ENCODE data around the gene AK8.

Gene AK8

GRCh38 chr9:132861666-132862065 is 16.4 kb downstream of the AK8 start:
- DNase-seq (ENCODE audit: low read depth in 1 of 2, low spot score in 1 of 2): no peak

- no peak for DNase-seq (ENCODE audit: low read depth in 1 of 2, low spot score in 1 of 2)
Observed at GRCh38 chr9:132858751-132859150, 19.3 kb downstream of the AK8 start.

- no peak for DNase-seq (ENCODE audit: low read depth in 1 of 2, low spot score in 1 of 2)
Observed at GRCh38 chr9:132857616-132858342, 20.3 kb downstream of the AK8 start.

- no peak for DNase-seq (ENCODE audit: low read depth in 1 of 2, low spot score in 1 of 2)
Observed at GRCh38 chr9:132857031-132857430, 21.1 kb downstream of the AK8 start.

- DNase-seq (ENCODE audit: low read depth in 1 of 2, low spot score in 1 of 2): no peak
Observed at GRCh38 chr9:132855904-132856303, 22.2 kb downstream of the AK8 start.

- DNase-seq (ENCODE audit: low read depth in 1 of 2, low spot score in 1 of 2): no peak
Observed at GRCh38 chr9:132854832-132855231, 23.3 kb downstream of the AK8 start.

- no peak for DNase-seq (ENCODE audit: low read depth in 1 of 2, low spot score in 1 of 2)
Observed at GRCh38 chr9:132853482-132853881, 24.6 kb downstream of the AK8 start.

GRCh38 chr9:132849185-132849706 is 28.8 kb downstream of the AK8 start:
- no peak for DNase-seq (ENCODE audit: low read depth in 1 of 2, low spot score in 1 of 2)

GRCh38 chr9:132846918-132847515 is 31.1 kb downstream of the AK8 start:
- no peak for DNase-seq (ENCODE audit: low read depth in 1 of 2, low spot score in 1 of 2)

- no peak for DNase-seq (ENCODE audit: low read depth in 1 of 2, low spot score in 1 of 2)
Observed at GRCh38 chr9:132846109-132846917, 31.8 kb downstream of the AK8 start.

- no peak for DNase-seq (ENCODE audit: low read depth in 1 of 2, low spot score in 1 of 2)
Observed at GRCh38 chr9:132842124-132843044, 35.7 kb downstream of the AK8 start.

GRCh38 chr9:132840980-132841379 is 37.1 kb downstream of the AK8 start:
- no peak for DNase-seq (ENCODE audit: low read depth in 1 of 2, low spot score in 1 of 2)

- DNase-seq (ENCODE audit: low read depth in 1 of 2, low spot score in 1 of 2): no peak
Observed at GRCh38 chr9:132838291-132838690, 39.8 kb downstream of the AK8 start.

- no peak for DNase-seq (ENCODE audit: low read depth in 1 of 2, low spot score in 1 of 2)
Observed at GRCh38 chr9:132837501-132838286, 40.4 kb downstream of the AK8 start.

GRCh38 chr9:132834343-132834742 is 43.7 kb downstream of the AK8 start:
- DNase-seq (ENCODE audit: low read depth in 1 of 2, low spot score in 1 of 2): no peak

GRCh38 chr9:132833550-132834121 is 44.4 kb downstream of the AK8 start:
- no peak for DNase-seq (ENCODE audit: low read depth in 1 of 2, low spot score in 1 of 2)

GRCh38 chr9:132832171-132832881 is 45.8 kb downstream of the AK8 start:
- DNase-seq (ENCODE audit: low read depth in 1 of 2, low spot score in 1 of 2): no peak

GRCh38 chr9:132828201-132828770 is 49.8 kb downstream of the AK8 start:
- no peak for DNase-seq (ENCODE audit: low read depth in 1 of 2, low spot score in 1 of 2)

- DNase-seq (ENCODE audit: low read depth in 1 of 2, low spot score in 1 of 2): no peak
Observed at GRCh38 chr9:132827366-132827765, 50.7 kb downstream of the AK8 start.
